Spleen (tissue), 7 donors: ENCODE results near the gene P2RX4.
A peak's percentile ranks its signal among the peaks of the same experiment; 100 is the strongest.

ENCODE experiments used
- POLR2AphosphoS5 ChIP-seq, 3 donors: sonication (generic); formaldehyde crosslinking; IDR thresholded peaks; one replicate each; pipeline ENCODE4 v1.5.1; 2017; ENCODE audit warnings: antibody characterized with exemption in 3 of 3
- TF ChIP-seq, protein P1 (sequence below), 11 experiments: fragments of 200-600 bp in 7 of 11; fragments of 450-650 bp in 4 of 11; sonication (generic) in 4 of 11; IDR thresholded peaks in 8 of 11; conservative IDR thresholded peaks in 3 of 11; 1 replicate in 7 of 11; 2 replicates in 4 of 11; pipeline versions ENCODE4 v1.4.0 to v1.8.0; 2016 to 2021; ENCODE audit warnings: antibody characterized with exemption in 11 of 11, inconsistent platforms in 4 of 11, mild to moderate bottlenecking in 1 of 11
- donor health status: DM: no; HTN: no; CAD: no; lungs with moderate emphysema.
- donor health status: DM: no; HTN: no; CAD: no.
- donor health status: DM: no; HTN: no; CAD: no.

DNA sequence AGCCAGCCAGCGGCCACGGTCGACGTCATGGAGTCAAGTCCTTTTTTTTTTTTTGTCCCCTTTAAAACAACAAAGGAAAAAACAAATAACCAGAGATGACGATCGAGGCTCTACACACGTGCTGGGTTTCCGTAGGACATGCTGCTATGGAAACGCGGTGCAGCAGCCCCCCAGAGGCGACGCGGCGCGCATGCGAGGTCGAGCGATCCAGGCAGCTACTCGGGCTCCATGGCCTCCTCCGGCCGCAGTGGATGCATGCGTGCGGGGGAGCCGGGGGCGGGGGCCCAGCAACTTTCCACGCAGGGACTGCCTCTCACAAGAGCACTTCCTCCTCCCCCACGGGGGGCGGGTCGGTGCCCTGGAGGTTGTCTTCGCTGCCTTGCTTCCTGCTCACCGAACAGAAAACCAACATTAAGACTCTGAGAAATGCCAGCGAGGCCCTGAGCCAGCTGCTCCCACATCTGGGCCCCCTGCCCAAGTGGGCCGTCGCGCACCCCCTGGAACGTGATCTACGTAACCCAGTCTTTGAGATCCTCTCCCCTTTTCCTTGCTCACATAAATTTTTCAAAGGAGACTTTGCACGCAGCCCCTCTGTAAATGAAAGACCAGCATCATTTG lies 30.7 kb downstream of the P2RX4 start:
- TF ChIP-seq POLR2AphosphoS5 (IDR thresholded peaks at IDR 0.05), result peak; percentile 70 to 88 (median 80)
- TF ChIP-seq, protein P1, sequence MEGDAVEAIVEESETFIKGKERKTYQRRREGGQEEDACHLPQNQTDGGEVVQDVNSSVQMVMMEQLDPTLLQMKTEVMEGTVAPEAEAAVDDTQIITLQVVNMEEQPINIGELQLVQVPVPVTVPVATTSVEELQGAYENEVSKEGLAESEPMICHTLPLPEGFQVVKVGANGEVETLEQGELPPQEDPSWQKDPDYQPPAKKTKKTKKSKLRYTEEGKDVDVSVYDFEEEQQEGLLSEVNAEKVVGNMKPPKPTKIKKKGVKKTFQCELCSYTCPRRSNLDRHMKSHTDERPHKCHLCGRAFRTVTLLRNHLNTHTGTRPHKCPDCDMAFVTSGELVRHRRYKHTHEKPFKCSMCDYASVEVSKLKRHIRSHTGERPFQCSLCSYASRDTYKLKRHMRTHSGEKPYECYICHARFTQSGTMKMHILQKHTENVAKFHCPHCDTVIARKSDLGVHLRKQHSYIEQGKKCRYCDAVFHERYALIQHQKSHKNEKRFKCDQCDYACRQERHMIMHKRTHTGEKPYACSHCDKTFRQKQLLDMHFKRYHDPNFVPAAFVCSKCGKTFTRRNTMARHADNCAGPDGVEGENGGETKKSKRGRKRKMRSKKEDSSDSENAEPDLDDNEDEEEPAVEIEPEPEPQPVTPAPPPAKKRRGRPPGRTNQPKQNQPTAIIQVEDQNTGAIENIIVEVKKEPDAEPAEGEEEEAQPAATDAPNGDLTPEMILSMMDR (IDR thresholded peaks at IDR 0.05 in 8 of 11, conservative IDR thresholded peaks at IDR 0.05 in 3 of 11), result peak in 4 of 11 experiments; percentile 24 to 30 (median 30)
